ENCODE measurements around the gene BBS7. TPM values are rescaled to one million over a fixed set of nuclear protein-coding genes. Genes with fewer than 3 reads are reported as not detected.

Gene BBS7
- total and polyA plus RNA-seq, 2 of the 13 experiments (the other 11 are each of a cell fraction or from before 2014, with no cell fraction given) = 9.0 to 15.7 TPM

- TF ChIP-seq DMAP1 (CRISPR knock-in tag; IDR thresholded peaks at IDR 0.05) (no peak), ZNF766 (CRISPR knock-in tag; IDR thresholded peaks at IDR 0.05; ENCODE audit: borderline replicate concordance) (no peak), HOXA9 (CRISPR knock-in tag; IDR thresholded peaks at IDR 0.05; ENCODE audit: borderline replicate concordance) (no peak), SNRNP70 (IDR thresholded peaks at IDR 0.05; ENCODE audit: low read depth, low read length) (no peak), PTBP1 (IDR thresholded peaks at IDR 0.05; ENCODE audit: low read depth, low read length, poor library complexity, severe bottlenecking) (no peak), TGIF2 (CRISPR knock-in tag; IDR thresholded peaks at IDR 0.05) (0 out of 2 replicates have a peak, but pooled peaks have one; percentile 18), NFE2L2 (IDR thresholded peaks at IDR 0.05; ENCODE audit: low read length) (no peak), MLXIP (CRISPR knock-in tag; IDR thresholded peaks at IDR 0.05; ENCODE audit: borderline replicate concordance) (no peak), ZNF768 (CRISPR knock-in tag; IDR thresholded peaks at IDR 0.05) (no peak), ZNF124 (CRISPR knock-in tag; IDR thresholded peaks at IDR 0.05) (no peak), ZNF207 (IDR thresholded peaks at IDR 0.05; ENCODE audit: borderline replicate concordance) (no peak), MBNL3 (CRISPR knock-in tag; conservative IDR thresholded peaks at IDR 0.05) (no peak), ESRRA (CRISPR knock-in tag; IDR thresholded peaks at IDR 0.05; ENCODE audit: low read depth) (no peak), HNF4A (CRISPR knock-in tag; IDR thresholded peaks at IDR 0.05) (peak; percentile 90), ZEB1 (IDR thresholded peaks at IDR 0.05; ENCODE audit: insufficient replicate concordance, low read depth) (no peak), ZSCAN29 (CRISPR knock-in tag; conservative IDR thresholded peaks at IDR 0.05) (no peak), ZNF235 (CRISPR knock-in tag; IDR thresholded peaks at IDR 0.05; ENCODE audit: borderline replicate concordance) (no peak), ZNF556 (CRISPR knock-in tag; IDR thresholded peaks at IDR 0.05; ENCODE audit: borderline replicate concordance) (no peak), ZNF280B (CRISPR knock-in tag; IDR thresholded peaks at IDR 0.05; ENCODE audit: borderline replicate concordance) (no peak), ARNTL (CRISPR knock-in tag; IDR thresholded peaks at IDR 0.05) (no peak), ZNF24 (IDR thresholded peaks at IDR 0.05) (no peak)
- TF ChIP-seq, protein P1, sequence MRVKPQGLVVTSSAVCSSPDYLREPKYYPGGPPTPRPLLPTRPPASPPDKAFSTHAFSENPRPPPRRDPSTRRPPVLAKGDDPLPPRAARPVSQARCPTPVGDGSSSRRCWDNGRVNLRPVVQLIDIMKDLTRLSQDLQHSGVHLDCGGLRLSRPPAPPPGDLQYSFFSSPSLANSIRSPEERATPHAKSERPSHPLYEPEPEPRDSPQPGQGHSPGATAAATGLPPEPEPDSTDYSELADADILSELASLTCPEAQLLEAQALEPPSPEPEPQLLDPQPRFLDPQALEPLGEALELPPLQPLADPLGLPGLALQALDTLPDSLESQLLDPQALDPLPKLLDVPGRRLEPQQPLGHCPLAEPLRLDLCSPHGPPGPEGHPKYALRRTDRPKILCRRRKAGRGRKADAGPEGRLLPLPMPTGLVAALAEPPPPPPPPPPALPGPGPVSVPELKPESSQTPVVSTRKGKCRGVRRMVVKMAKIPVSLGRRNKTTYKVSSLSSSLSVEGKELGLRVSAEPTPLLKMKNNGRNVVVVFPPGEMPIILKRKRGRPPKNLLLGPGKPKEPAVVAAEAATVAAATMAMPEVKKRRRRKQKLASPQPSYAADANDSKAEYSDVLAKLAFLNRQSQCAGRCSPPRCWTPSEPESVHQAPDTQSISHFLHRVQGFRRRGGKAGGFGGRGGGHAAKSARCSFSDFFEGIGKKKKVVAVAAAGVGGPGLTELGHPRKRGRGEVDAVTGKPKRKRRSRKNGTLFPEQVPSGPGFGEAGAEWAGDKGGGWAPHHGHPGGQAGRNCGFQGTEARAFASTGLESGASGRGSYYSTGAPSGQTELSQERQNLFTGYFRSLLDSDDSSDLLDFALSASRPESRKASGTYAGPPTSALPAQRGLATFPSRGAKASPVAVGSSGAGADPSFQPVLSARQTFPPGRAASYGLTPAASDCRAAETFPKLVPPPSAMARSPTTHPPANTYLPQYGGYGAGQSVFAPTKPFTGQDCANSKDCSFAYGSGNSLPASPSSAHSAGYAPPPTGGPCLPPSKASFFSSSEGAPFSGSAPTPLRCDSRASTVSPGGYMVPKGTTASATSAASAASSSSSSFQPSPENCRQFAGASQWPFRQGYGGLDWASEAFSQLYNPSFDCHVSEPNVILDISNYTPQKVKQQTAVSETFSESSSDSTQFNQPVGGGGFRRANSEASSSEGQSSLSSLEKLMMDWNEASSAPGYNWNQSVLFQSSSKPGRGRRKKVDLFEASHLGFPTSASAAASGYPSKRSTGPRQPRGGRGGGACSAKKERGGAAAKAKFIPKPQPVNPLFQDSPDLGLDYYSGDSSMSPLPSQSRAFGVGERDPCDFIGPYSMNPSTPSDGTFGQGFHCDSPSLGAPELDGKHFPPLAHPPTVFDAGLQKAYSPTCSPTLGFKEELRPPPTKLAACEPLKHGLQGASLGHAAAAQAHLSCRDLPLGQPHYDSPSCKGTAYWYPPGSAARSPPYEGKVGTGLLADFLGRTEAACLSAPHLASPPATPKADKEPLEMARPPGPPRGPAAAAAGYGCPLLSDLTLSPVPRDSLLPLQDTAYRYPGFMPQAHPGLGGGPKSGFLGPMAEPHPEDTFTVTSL (CRISPR knock-in tag; IDR thresholded peaks at IDR 0.05; ENCODE audit: borderline replicate concordance) = peak; percentile 57; the same call in 1 of the 2 replicates
Observed at GRCh38 chr4:121799208-121799823, 71.0 kb downstream of the BBS7 start (continued).

Data from HepG2 (cell line).